Testis (tissue), 3 donors: ENCODE results near the gene MT1F. TPM values are rescaled to one million over a fixed set of nuclear protein-coding genes. Genes with fewer than 3 reads are reported as not detected.

Source experiments
- DNase-seq: peaks from one replicate; pipeline ENCODE4 v3.0.0-alpha.2; 2019
- H3K27ac ChIP-seq, 2 donors: fragments of 200-600 bp; sonication (generic); one replicate each; pipeline ENCODE4 v1.5.1; 2019
- H3K27me3 ChIP-seq: fragments of 200-600 bp; sonication (generic); one replicate; pipeline ENCODE4 v1.5.1; 2019
- H3K36me3 ChIP-seq: fragments of 200-600 bp; sonication (generic); one replicate; pipeline ENCODE4 v1.5.1; 2017; ENCODE audit warnings: low read depth; ENCODE audit errors: missing control alignments
- H3K4me1 ChIP-seq: fragments of 200-600 bp; sonication (generic); one replicate; pipeline ENCODE4 v1.5.1; 2019
- H3K4me3 ChIP-seq, 2 donors: fragments of 200-600 bp; sonication (generic); one replicate each; pipeline ENCODE4 v1.5.1; 2017 to 2019
- H3K9me3 ChIP-seq: fragments of 200-600 bp; sonication (generic); one replicate; pipeline ENCODE4 v1.5.1; 2017
- POLR2A ChIP-seq: fragments of 450-650 bp; IDR thresholded peaks from one replicate; pipeline ENCODE4 v1.6.1; 2017; ENCODE audit warnings: antibody characterized with exemption, mild to moderate bottlenecking, moderate library complexity
- WGBS, 2 donors: methylation state at CpG; one replicate each; pipeline ENCODE4 v1.1.5; 2018; 5-methylcytosine and 5-hydroxymethylcytosine counted together
- intact Hi-C: fragments of 100-400 bp; cut with DNase I; formaldehyde crosslinking; loops from one replicate; pipeline ENCODE4 v1.15.1; 2023; ENCODE audit warnings: low total_unique reads
- polyA plus RNA-seq: library from polyadenylated mRNA; stranded (reverse); fragments of 350-450 nt; fragmentation: Illumina TruSeq; extraction: RNeasy Lipid Tissue Mini Kit (QIAGEN cat#74804); gene quantifications from one replicate; pipeline ENCODE4 v1.2.3, GENCODE V29; 2014; ENCODE audit warnings: low read depth, low replicate concordance; ENCODE audit not compliant: insufficient read depth
- total RNA-seq, 2 donors: library from RNA; depleted of rRNA; stranded (reverse); fragments of >200 nt; gene quantifications; one replicate each; pipeline ENCODE4 v1.2.3, GENCODE V29; 2016
- TF ChIP-seq, protein P1 (sequence below), 3 experiments: fragments of 450-650 bp in 2 of 3; fragments of 200-600 bp in 1 of 3; sonication (generic) in 1 of 3; IDR thresholded peaks; one replicate each; pipeline ENCODE4 v1.5.1; 2016 to 2019; ENCODE audit warnings: antibody characterized with exemption in 3 of 3, mild to moderate bottlenecking in 2 of 3, moderate library complexity in 1 of 3

Gene MT1F
- total and polyA plus RNA-seq, 3 donors from 2014 or later: 3.6 to 15.4 (median 8.1) TPM

DNA sequence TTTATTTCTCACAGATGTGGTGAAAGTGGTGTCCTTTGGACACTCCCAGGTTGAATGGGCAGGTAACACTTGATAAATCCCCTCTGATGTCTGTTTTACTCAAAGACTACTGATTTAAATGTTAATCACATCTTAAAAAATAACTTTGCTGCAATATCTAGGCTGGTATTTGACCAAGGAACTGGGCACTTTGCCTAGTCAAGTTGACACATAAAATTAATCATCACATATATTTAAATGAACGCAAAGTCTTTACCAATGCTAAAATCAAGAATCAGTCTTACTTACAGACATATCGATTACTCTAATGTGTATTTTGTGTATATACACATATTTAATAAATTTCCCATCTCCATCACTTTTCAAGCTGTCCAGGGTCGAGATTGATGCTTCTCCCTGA, 42.4 kb upstream of the MT1F start:
- TF ChIP-seq, protein P1, sequence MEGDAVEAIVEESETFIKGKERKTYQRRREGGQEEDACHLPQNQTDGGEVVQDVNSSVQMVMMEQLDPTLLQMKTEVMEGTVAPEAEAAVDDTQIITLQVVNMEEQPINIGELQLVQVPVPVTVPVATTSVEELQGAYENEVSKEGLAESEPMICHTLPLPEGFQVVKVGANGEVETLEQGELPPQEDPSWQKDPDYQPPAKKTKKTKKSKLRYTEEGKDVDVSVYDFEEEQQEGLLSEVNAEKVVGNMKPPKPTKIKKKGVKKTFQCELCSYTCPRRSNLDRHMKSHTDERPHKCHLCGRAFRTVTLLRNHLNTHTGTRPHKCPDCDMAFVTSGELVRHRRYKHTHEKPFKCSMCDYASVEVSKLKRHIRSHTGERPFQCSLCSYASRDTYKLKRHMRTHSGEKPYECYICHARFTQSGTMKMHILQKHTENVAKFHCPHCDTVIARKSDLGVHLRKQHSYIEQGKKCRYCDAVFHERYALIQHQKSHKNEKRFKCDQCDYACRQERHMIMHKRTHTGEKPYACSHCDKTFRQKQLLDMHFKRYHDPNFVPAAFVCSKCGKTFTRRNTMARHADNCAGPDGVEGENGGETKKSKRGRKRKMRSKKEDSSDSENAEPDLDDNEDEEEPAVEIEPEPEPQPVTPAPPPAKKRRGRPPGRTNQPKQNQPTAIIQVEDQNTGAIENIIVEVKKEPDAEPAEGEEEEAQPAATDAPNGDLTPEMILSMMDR (IDR thresholded peaks at IDR 0.05): no peak
- TF ChIP-seq POLR2A: no peak
- 93 to 98% methylated on average over 3 of the region's 3 CpGs for WGBS, 2 donors
- Histone ChIP-seq H3K9me3 (no peaks in the 10 kb centered on the region), H3K4me3 (no peak overlapping the region), H3K27me3 (no peaks in the 10 kb centered on the region), H3K4me1 (peaks cover 9% of the 10 kb centered on the region), H3K36me3 (no peaks in the 10 kb centered on the region), H3K27ac (no peak overlapping the region)
- DNase-seq: no peak
- intact Hi-C loops: no loop called here

DNA sequence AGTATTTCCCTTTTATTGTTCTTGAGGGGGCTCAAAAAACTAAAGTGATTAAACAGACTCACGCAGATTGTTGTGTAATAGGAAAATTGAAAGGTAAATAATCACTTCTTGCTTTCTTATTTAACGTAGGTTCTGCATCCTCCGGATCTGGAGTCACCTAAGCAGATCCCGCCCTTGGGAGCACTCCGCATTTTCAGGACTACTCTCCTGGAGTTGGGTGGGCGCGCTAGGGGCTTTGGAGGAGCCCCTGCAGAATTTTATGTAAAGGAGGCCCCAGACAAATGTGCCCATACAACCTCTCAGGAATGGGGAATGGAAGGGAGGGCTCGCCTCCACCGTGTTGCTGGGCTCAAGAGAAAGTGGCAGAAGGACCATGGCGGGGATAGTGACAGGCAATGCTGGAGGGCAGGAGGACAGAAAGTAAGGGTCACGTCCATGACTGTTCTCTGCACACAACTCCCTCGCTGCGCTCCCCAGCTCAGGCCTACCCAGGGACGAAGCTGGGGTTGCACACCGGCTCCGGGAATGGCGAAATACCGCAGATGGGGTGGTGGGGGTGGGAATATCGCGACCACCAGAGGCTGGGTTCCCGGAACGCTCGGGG, 41.0 kb upstream of the MT1F start:
- H3K4me3 ChIP-seq: peak overlapping the region; percentile 7 to 51
- no peaks in the 10 kb centered on the region for H3K36me3 ChIP-seq
- TF ChIP-seq, protein P1 (IDR thresholded peaks at IDR 0.05): no peak
- TF ChIP-seq POLR2A: no peak
- WGBS, 2 donors: 46 to 50% methylated on average over 21 to 22 of the region's 23 CpGs
- intact Hi-C loops: no loop called here
- H3K27me3 ChIP-seq: no peaks in the 10 kb centered on the region
- peaks cover 6% of the 10 kb centered on the region for H3K4me1 ChIP-seq
- no peak overlapping the region for H3K27ac ChIP-seq
- no peak for DNase-seq
- H3K9me3 ChIP-seq: no peaks in the 10 kb centered on the region

DNA sequence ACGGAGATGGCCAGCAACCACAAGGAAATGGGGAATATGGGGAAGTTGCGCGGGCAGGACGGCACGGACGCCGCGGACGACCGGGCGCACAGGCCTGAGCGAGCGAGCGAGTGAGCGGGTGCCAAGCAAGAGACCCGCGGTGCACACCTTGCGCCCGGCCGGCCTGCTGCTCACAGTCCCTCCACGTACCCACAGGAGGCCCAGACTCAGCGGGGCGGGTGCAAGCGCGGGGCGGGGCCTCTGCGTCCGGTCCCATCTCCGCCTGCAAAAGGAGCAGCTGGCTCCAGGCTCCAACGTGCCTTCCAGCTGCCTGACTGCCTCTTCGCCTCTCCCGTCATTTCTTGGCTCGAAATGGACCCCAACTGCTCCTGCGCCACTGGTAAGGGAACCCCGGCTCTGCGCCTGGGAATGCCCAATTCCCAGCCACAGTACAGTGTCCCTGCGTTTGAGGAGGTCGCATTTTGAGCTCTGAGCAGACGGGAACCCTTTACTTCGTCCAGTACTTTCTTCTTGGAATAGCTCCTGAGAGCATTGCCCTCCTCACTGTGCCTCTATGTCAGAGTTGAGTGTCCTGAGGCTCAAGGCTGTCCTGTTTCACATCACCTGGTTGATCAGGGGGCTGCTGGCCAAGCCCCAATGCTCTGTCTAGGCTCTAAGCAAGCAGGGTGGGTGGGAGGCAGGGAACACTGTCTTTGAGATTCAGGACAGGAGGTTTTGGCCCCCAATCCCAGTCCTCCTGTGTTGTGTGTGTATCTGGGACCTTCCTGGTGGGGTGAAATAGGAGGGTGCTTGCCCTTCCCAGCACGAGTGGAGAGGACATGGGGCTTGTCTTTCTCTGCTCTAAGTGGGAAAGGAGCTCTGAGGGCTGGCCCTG, 40.3 kb upstream of the MT1F start:
- Histone ChIP-seq H3K9me3 (no peaks in the 10 kb centered on the region), H3K27ac (no peak overlapping the region), H3K4me1 (peaks cover 6% of the 10 kb centered on the region), H3K36me3 (no peaks in the 10 kb centered on the region), H3K27me3 (no peaks in the 10 kb centered on the region), H3K4me3 (peak overlapping the region; percentile 7 to 51)
- intact Hi-C loops: no loop called here
- 3 to 8% methylated on average over 19 to 41 of the region's 41 CpGs for WGBS, 2 donors
- peak; percentile 66 for DNase-seq
- TF ChIP-seq POLR2A: no peak
- TF ChIP-seq, protein P1 (IDR thresholded peaks at IDR 0.05): no peak

DNA sequence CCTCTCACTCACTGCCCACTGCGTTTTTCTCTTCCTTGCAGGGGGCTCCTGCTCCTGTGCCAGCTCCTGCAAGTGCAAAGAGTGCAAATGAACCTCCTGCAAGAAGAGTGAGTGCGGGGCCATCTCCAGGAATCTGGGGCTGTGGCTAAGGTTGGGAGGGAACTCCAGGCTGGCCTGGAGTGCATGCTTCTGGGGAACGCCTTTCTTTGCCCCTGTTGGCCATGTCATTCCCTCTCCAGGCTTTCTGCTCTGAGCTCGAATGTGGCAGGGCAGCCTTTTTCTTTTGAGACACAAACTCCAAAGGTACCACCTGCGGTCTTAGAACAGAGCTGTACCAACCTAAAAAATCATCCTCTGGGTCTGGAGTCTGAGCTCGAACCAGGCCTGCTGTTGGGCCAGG, 39.6 kb upstream of the MT1F start:
- no peak for TF ChIP-seq POLR2A
- TF ChIP-seq, protein P1 (IDR thresholded peaks at IDR 0.05): no peak
- intact Hi-C loops: no loop called here
- no peaks in the 10 kb centered on the region for H3K9me3 ChIP-seq
- WGBS, 2 donors: 76 to 86% methylated on average over 5 to 6 of the region's 6 CpGs
- H3K4me1 ChIP-seq: peaks cover 6% of the 10 kb centered on the region
- no peaks in the 10 kb centered on the region for H3K36me3 ChIP-seq
- no peak overlapping the region for H3K4me3 ChIP-seq
- no peak for DNase-seq
- H3K27ac ChIP-seq: no peak overlapping the region
- no peaks in the 10 kb centered on the region for H3K27me3 ChIP-seq
